Measurements from ENCODE around the gene ZNF559.

The ZNF559 gene

DNA sequence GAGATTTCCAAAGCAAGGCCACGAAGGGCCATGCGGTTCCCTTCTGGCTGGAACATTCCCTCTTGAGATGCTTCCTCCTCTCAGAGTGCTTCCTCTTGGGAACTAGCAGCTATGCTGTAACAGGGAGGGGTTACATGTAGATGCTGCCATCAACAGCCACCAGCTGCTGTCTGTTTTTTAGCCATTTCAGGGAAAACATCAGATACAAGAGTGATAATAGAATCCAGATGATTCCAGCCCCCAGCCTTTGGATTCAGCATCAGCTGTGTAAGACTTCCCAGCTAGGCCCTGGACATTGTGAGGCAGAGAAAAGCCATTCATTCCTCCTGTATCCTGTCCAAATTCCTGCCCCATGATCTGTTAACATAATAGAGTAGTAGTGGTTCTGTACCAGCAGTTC lies 30.7 kb downstream of the ZNF559 start:
- DNase-seq: no peak

DNA sequence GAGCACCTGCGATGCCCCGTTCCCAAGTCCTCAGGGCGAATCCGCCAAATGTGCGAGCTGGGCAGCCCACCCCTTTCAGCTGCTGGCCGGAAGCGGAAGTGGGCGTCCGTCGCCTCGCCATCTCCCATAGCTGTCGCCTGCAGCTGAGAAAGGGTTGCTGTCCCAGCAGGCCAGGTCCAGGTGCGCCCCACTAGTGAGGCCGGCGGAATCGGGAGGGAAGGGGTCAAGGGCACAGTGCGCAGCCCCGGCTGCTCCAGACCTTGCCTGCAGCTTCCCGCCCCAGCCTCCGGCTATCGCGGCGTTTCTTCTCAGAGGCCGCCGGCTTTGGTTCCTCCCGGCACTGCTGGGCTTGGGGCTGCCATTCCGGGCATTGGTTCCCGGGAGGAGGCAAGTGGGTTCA lies 38.9 kb downstream of the ZNF559 start, which contains the start of gene ZNF177:
Gene ZNF177 (plus strand): TSS at position 109 of the 400 bp plus-strand sequence. CDS start 15,299 bp downstream, outside the sequence.
- no peak for DNase-seq

DNA sequence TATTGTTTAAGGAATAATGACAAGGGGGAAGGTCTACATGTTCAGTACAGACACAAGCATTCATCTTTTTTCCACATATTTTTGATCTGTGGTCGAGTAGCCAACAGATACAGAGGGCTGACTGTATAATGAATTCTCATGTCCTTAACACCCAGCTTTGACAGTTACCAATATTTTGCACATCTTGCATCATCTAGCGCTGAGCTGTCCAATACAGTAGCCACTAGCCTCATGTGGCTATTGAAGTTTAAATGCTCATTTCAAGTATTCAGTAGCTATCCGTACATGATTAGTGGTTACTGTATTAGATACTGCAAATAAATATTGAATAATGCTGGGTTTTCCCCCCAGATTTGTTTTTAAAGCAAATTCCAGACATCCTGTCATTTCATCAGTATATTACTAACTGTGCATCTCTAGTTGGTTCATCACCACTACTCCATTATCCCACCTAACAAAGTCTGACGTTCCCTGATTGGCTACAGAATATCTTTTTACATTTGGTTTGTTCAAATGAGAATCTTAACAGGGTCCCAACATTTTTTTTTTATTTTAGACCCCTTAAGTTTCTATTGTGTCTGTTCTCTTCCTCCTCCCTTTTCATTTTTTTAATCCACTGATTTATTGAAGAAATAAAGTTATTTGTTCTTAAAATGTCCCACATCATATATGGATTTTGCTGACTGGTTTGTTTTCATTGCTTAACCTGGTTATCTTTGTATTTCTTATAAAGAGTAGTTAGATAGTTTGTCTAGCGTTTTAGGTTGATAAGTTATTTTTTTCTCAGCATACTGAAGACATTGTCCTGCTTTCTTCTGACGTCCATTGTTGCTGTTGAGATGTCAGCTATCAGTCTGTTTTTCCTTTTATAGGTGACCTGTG lies 47.0 kb downstream of the ZNF559 start:
- no peak for DNase-seq

GRCh38 chr19:9381361-9381785 lies 57.4 kb downstream of the ZNF559 start:
- DNase-seq: no peak
